ENCODE measurements around the gene RBPJL.

- TF ChIP-seq CTCF (IDR thresholded peaks at IDR 0.05) = no peak
- no peak for TF ChIP-seq TEAD4 (CRISPR knock-in tag; IDR thresholded peaks at IDR 0.05)
- TF ChIP-seq MXD4 (CRISPR knock-in tag; IDR thresholded peaks at IDR 0.05; ENCODE audit: borderline replicate concordance) = no peak
- no peak for TF ChIP-seq MYBL2 (CRISPR knock-in tag; IDR thresholded peaks at IDR 0.05)
- no peak for TF ChIP-seq ZNF512 (CRISPR knock-in tag; IDR thresholded peaks at IDR 0.05; ENCODE audit: borderline replicate concordance)
- no peak for TF ChIP-seq IRF2 (CRISPR knock-in tag; IDR thresholded peaks at IDR 0.05; ENCODE audit: borderline replicate concordance, low read depth)
- TF ChIP-seq ATF1 (CRISPR knock-in tag; IDR thresholded peaks at IDR 0.05) = no peak
- no peak for TF ChIP-seq ZSCAN18 (CRISPR knock-in tag; IDR thresholded peaks at IDR 0.05)
Observed at GRCh38 chr20:45343532-45344167, 37.0 kb downstream of the RBPJL start.

Data from WTC11 (cell line).